Activated naive CD4-positive, alpha-beta T cell (primary cell): ENCODE measurements around the gene AFF3.
"Not testable (repeated sequence)": the region's sequence is repeated elsewhere in the genome, so short reads cannot be mapped to it uniquely, and the experiment has no call there.

ENCODE experiments used
- DNase-seq, 4 experiments: peaks; one replicate each; lab custom pipeline; 2025; lab: John Stamatoyannopoulos, UW

Gene AFF3

DNA sequence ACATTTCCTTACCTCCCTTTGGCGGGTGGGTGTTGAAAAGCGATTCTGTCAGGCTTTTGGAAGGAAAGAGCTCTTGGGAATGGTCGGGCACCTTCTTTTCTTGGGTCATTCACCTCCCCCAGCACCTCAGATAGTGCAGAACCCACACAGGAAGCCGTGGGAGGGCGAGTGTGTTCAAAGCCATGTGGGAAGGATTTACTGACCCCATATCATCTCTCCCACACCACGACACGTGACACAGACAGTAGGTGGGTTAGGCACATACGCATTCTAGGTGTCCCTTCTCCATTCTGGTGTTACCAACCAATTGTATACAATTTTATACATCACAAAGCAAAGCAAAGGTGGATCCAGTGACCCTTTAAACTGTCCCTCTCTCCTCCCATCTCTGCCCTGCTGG lies 388.9 kb downstream of the AFF3 start:
- DNase-seq, result no peak

DNA sequence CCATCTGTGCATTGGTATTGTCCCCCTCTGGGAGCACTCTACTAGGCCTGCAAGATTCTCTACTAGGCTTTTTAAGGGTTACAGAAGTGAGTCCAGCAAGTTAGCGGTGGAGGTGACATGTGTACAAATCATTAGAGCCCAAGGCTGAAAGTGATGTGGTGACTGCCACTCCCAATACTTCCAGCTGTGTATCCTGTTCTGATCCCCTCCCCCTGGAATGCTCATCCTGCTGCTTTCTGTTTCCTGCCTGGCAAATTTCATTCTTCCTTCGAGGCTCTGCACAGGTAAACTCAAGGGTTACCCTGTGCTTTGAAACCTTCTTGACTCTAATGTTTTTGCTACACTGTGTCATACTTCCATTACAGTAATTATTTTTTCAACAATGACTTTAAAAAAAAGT lies 394.0 kb downstream of the AFF3 start:
- DNase-seq, result no peak

DNA sequence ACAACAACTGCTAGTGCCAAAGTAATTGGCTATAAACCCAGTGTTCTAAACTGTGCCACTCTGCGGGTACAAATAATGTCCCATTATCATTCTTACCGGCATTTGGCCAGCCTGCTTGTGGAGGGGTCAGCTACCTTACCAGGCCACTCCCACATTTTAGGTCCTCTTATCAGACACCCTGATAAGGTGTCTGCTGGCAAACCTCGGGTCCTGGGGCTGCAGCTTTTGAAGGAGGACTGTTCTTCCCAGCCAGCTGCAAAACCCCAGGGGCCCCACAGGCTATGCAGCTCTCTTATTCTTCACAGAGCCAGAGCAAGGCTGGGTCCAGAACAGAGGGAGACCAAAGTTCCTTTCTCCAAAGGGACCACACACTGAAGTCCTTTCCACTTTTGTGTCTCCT lies 394.5 kb downstream of the AFF3 start:
- no peak for DNase-seq

DNA sequence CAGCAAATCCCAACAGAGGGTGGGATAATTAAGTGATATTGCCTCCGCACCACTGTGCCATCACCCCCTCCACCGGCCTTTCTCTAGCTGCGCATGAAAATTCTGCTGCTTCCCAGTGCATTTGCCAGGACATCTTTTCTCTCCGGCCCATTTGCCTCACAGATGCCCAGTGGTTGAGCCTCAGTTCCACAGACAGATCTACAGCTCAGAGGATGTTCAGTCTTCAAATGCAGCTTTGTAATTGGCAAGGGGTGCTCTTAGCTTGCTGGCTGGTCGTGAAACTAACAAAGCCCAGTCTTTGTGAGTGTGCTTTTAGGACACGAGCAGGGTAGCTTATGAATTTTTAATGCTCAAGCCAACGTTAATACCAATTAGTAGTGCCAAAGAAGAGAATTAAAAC lies 399.2 kb downstream of the AFF3 start:
- no peak for DNase-seq

DNA sequence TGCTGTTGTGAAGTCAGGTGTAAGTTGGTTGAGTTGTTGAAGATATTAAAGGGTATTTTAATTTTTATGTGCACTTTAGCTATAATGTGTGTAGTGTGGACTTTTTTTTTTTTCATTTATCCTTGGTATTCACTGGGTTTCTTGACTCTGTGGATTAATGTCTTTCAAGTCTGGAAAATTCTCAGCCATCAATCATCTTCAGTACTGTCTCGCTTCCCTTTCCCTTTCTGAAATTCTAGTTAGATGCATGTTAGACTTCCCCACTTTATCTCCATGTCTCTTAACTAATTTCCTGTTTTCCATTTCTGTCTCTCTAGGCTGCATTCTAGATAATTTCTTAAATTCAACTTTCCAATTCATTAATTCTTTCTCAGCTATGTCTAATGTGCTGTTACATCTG lies 404.9 kb downstream of the AFF3 start:
- DNase-seq, result no peak

DNA sequence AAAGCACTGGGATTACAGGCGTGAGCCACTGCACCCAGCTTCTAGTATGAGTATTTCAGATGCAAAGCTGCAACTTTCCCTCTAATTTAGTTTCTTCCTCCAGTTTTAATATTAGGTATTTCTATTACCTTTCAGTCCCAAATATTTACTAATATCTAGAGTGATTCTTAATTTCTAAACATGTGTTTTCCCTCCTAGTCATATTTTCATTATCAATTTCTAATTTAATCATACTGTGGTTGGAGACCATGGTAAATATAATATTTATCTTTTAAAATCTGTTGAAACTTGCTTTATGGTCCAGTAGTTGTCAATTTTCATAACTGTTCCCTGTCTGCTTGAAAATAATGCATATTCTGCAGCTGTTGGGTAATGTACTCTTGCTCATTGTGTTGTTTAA lies 406.6 kb downstream of the AFF3 start:
- no peak for DNase-seq

DNA sequence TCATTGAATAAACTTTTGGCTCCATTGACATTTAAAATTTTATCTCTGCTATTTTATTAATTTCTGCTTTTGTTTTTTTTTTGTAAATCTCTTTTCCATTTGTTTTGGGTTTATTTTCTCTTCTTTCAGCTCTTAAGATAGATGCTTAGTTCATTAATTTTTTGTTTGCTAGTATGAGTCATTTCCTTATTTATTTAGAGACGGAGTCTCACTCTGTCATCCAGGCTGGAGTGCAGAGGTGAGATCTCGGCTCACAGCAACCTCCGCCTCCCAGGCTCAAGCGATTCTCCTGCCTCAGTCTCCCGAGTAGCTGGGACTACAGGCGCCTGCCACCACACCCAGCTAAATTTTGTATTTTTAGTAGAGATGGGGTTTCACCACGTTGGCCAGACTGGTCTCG lies 407.1 kb downstream of the AFF3 start:
- not testable (repeated sequence) for DNase-seq

DNA sequence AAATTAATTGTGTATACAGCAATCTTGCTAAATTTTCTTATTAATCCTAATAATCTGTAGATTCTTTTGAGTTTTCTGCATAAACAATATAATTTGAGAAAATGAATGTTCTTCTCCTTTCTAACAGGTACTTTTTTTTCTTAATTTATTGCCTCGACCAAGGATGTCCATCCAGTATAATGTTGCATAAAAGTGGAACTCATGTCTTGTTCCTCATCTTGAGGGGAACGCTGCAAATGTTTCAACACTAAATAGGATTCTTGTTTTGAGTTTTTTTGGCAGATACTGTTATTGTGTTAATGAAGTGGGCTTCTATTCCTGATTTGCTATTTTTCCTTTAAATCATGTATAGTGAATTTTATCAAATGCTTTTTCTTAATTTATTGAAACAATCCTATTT lies 408.2 kb downstream of the AFF3 start:
- DNase-seq, result no peak

DNA sequence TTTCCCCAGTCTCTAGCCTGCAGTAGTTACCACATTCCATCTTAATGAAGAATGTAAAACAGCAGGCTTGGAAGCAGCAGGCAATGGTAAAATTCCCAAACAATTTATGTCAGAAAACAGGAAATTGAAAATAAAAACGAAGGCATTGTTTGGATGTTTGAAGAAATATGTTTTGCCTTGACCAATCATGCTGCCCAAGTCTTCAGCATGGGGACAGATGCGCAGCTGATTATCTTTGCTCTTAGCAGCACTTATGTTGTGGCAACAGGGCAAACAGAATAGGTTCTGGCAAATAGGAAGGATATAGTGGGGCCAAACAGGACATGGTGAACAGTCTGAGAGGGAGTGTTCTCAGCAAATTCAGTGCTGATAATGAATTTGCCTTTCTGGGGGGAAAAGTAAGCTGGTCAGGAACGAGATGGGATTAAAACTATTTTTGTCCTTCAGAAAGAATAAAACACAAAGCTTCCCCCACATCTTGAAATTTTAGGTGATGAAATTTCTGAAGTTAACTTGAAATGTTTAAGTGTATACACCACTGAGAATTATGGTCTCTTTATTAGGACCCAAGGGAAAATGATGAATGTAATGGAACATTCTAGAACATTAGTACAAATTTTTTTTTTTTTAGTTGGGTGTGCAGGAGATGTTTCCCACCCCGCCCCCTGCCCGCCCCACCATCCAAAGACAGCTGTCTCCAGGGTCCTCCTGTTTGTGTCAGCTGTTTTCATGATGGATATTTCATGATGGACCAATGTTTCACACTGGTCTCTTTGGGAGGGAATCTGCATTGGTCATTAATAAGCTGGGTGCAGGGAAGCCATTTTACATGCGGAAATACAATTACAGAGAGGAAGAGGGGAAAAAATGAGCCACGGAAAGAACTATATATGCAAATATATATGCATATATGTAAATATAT lies 413.0 kb downstream of the AFF3 start:
- no peak for DNase-seq

DNA sequence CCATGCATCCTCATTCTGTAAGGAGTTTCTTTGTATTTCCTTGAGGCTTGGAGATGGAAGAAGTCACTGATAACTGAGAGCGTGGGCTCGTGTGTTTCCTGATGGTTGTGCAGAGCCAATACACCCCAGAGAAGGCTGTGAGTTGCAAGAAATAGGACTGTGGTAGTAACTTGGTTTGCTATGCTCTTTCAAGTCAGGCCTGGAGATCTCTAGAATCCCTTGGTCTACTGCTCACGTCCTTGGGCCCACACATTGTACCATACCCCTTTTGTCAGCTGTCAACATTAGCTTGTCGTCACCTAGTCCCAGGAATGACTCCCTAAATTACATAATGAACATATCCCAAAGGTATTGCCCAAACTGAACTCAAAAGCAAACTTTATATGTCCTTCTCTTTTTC lies 414.2 kb downstream of the AFF3 start:
- DNase-seq, result no peak

DNA sequence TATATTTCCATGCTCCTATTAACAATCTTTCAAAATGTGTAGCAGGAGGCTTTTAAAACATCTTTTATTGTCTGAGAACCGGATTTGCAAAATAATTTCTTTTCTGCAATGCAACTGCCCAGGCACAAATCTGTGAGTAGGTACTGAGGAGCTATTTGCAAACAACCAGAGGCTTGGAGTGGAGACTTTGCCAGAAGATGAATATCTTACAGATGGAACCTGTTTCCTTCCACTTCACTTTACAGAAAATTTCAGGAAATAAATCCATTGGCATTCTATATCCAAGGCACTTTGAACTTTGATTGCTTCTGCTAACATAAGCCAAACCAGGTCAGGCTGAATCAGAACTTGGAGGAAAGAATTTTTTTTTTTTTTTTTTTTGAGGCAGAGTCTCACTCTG lies 415.2 kb downstream of the AFF3 start:
- no peak for DNase-seq

DNA sequence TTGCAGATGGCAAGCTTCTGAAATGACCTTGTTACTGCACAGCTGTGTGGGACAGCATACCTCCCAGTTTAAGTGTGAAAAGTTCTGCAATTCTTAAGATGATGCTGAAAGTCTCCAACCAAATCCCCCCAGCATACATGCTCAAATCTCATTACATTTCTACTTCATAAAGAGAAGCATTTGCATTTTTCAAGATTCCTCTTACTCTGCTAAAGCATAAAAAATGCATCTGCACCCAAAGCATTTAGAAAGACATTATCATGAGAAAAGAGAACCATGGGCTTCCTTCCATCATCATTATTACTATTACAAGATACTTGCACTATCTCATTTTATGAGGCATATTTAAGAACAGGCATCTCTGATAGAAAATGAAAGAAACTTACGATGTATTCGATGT lies 415.7 kb downstream of the AFF3 start:
- no peak for DNase-seq

DNA sequence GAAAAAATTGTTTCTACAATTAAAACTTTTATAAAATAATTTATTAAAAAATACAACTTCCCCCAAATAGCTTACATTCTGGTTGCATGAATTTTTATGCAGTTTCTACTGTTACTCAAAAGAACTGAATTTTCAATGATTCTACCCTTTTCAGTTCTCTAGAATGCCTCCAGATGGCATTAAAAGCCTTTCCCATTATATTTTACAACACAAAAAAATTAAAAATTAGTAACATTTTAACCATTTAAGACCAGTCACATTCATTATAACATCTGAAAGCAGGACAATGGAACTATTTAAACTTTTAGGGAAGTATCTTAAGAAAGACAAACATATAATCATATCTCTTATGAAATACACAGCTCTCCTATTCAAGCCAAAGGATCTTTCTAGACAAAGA lies 416.6 kb downstream of the AFF3 start:
- no peak for DNase-seq

DNA sequence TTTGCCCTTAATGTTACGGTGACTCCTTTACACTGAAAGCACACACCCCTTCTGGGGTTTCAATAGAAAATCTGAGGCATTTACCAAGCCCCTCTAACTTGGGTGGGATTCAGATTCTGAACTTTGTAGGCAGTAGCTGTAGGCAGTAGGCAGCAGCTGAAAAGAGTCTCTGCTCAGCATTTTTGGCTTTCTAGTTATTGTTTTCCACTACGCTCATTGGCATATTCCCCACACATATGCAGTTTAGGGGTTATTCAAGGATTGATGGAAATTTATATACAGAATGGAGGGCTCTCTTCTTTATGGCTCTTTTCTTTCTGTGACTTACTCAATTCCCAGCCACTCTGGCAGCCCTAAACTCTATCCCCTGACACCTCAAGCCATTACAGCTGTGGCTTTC lies 419.9 kb downstream of the AFF3 start:
- no peak for DNase-seq

DNA sequence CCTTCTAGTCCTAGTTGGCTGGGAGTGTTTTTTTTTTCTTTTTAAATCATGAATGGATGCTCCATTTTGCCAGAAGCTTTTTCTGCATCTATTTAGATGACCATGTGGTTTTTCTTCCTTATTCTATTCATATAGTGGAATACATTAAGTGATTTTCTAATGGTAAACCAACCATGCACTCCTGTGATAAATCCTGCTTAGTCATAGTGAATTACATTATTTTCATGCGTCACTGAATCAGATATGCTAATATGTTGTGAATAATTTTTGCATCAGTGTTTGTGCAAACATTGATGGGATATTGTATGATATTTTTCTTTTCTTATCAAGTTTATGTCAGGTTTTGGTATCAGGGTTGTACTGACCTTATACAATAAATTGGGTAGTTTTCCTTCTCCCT lies 423.3 kb downstream of the AFF3 start:
- DNase-seq, result no peak

DNA sequence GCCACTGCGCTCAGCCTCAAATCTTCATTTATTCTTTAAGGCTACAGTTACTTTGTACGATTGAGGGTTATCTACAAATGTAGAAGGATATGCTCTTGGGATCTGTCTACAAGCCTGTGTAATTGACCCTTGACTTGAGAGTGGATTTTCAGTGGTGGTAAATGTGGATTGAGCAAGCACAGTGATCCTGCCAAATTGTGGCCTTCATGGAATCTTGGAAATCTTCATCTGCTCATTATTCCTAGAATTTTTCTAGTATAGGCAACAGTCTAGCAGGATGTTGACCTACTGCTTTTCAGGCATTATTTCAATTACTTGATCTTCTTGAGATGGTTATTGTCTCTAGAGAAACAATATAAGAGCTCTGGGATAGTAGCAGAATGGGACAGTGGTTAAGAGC lies 426.4 kb downstream of the AFF3 start:
- DNase-seq, result no peak

DNA sequence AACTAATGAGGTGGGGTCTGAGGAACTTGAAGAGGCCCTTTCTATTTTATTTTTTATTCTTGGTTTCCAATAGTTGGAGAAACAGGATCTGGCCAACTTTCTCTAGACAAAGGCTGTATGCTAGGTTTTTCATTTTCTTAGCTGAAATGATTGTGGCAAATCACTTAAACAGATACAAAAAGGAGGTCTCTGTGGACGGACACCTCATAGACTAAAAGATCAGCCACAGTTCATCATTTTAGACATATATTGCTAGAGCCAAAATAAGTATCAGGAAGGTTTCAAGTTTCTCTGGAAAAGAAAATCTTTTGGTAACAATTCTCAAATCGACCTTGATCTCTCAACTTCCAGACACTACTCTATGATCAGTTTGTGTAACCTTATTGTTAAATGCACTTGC lies 428.0 kb downstream of the AFF3 start:
- DNase-seq, result no peak

DNA sequence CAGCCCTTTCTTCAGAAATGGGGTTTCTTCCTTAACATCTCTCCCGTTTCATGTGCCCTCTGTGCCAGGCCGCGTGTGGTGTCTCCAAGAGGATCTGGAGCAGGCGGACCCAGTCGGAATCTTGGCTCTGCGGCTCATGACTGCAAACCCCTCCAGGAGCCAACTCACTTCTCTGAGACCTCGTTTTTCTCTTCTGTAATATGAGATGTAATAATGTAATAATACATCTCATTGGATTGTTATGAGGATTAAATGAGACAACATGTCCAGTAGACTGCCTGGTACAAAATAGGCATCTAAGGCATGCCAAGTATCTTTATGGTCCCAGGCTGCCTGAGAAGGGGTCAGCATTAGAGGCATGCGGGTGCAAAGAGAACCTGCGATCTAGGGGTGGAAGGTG lies 431.2 kb downstream of the AFF3 start:
- no peak for DNase-seq

DNA sequence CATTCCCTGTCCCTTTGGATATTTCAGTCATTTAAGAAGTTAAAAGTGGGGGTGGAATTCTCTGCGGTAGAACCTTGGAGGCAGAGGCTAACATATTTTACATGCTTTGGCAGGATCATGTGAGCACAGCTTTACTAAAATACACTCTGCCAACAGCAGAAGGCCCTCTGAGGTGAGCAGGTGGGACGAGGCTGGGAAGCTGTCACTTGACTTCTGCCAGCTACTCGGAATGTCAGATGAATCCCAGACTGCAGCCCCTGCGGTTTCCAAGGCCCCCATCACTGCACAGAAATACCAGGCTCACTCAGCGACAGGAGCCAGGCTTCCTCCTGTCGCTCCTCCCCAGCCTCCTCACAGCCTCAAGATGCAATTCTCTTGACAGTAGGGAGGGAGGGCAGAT lies 431.7 kb downstream of the AFF3 start:
- no peak for DNase-seq

DNA sequence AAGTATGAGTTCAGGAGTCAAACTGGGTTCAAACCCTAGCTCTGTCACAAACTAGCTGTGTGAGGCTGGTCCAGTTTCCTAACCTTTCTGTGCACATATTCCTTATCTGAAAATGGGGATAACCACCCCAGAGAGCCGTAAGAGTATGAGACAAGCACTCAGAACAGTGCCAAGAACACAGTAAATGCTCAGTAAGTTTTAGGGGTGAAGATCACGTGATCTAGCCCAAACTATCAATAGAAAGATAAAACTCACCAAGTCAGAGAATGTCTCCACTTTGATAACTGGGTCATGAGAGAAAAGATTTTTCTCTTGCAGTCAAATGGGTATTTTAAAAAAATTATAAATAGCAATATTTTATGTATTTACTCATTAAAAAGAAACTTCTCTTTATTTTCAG lies 433.2 kb downstream of the AFF3 start:
- DNase-seq, result no peak

DNA sequence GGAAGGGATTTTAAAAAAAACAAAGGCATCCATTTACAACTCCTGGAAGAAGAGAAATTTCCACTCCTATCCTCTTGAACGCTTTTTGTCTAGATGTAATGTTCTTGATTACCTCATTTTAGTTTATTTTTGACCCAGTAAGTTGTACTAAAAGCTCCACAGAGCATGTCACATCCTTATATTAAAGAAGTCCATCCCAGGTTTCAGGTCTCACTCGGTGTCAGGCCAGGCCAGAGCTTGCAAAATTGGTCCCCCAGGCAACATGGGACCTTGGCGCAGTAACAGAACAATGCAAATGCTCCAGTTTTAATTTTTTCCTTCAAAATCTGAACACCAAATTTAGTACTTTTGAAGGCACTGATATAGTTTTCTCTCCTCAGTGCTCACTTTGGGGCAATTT lies 434.2 kb downstream of the AFF3 start:
- DNase-seq, result no peak

DNA sequence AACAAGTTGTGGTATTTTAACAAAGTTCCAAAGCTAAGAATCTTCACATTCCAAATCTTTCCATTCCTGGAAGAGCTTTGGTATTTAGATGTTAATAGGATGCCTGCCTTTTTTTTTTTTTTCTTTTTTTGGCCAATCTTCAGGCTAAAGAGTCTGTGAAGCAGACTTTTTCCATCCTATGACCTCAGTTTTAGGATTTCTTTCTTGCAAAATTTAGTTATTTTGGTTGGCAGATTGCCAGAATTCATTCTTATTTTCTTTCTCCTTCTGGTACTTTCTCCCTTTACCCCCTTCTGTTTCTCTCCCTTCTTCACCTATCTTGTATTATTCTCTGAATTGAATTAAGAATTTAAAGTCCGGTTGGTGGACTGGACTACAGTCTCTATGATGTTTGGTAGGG lies 434.8 kb downstream of the AFF3 start:
- no peak for DNase-seq

DNA sequence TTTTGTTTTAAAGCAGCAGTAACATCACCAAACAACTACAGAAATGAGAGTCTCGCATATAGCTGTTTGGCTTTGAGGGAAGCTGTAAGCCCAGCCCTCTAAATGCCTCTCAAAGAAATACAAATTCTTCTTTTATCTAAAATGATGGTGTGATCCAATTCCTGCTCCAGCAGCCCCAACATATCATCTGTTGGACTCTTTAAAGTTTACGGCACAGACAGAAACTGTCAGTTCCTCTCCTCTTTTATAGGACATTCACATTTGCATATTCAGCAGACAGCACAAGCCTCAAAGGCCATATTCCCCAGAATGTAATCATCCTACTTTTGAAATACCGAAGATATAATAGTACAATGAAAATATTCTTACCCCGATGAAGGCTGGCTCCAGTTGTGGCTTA lies 435.7 kb downstream of the AFF3 start:
- no peak for DNase-seq

DNA sequence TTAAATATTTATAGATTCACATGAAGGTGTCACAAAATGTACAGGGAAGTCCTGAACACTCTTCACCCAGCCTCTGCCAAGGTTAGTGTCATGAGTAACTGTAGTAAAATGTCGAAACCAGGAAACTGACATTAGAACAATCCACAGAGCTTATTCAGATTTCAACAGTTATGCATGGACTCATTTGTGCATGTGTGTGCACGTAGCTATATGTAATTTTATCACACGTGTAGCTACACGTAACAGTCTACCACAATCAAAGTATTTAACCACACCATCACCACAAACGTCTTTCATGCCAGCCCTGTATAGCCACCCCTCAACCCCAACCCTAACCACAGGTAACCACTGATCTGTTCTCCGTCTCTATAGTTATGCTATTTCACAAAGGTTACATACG lies 440.9 kb downstream of the AFF3 start:
- DNase-seq, result no peak
